SW 1271 (cell line): ENCODE data around the gene KIF17.

ENCODE experiments used
- DNase-seq, 2 experiments: peaks; one replicate each; lab custom pipeline; 2025; lab: John Stamatoyannopoulos, UW

Gene KIF17

GRCh38 chr1:20625176-20626097 lies 92.4 kb downstream of the KIF17 start:
- no peak for DNase-seq

DNA sequence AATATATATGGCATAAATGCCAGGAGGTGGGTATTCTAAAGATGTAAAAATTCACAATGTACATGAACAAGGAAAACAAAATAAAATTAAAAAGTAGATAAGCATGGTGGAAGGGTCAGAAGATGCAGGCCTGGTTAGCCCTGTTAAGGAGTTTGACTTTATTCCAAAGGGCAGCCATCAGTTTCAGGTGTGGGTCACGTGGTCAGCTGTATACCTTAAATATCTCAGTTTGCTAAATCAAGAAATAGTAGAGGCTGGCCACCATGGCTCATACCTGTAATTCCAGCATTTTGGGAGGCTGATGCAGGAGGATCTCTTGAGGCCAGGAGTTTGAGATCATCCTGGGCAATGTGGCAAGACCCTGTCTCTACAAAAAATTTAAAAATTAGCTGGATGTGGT lies 93.1 kb downstream of the KIF17 start:
- no peak for DNase-seq

GRCh38 chr1:20621012-20621411 lies 96.8 kb downstream of the KIF17 start:
- DNase-seq: no peak

- DNase-seq: no peak
These were observed 97.8 kb downstream of the KIF17 start for GRCh38 chr1:20619999-20620398.

- no peak for DNase-seq
These were observed 99.3 kb downstream of the KIF17 start for GRCh38 chr1:20618550-20618949.

DNA sequence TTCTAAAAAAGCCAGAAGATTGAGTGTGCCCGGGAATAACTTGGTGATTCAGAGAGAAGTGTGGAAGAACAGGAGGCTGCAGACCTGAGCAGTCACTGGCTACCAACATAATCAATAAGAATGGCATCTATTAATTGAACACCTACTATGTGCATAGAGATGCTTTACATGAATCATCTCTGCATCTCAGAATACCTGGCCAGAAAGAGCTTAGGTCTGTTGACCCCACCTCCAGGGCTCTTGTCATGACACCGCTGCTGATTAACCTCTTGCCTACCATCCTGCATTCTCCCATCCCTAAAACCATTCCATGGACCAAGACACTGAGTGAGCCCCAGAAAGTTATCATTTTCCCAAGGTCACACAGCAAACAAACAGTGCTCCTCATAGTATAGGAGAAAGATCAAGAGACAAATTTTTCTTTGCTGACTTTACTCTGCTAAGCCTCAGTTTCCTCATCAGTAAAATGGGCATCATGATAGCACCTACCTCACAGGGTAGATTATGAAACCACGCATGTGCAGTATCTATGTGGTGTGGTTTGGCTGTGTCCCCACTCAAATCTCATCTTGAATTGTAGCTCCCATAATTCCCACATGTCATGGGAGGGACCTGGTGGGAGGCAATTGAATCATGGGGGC lies 100.8 kb downstream of the KIF17 start:
- no peak for DNase-seq

- no peak for DNase-seq
These were observed 101.6 kb downstream of the KIF17 start for GRCh38 chr1:20615946-20616846.

DNA sequence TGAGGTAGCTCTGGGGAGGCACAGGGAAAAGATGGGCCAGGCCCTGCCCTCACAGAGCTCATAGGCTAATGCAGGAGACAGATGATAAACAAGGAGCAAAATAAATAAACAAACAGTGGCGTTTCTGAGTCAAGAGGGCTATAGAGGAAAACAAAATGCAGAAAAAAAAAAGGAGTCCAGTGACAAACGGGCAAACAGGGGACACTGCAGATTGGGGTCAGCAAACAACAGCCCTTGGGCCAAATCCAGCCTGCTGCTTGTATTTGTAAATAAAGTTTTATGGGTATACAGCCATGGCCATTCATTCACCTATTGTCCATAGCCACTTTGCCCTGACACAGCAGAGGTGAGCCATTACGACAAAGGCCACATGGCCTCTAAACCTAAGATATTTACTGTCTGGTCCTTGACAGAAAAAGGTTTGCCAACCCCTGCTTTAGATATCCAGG lies 103.7 kb downstream of the KIF17 start:
- no peak for DNase-seq
